Cardiac muscle cell (in vitro differentiated cells and primary cell): ENCODE results near the gene TIFAB. TPM values are rescaled to one million over a fixed set of nuclear protein-coding genes. Genes with fewer than 3 reads are reported as not detected.

Source experiments
- DNase-seq, 2 donors: peaks; one replicate each; pipeline versions ENCODE4 v3.0.0 to v3.0.0-alpha.2; 2010 to 2017; ENCODE audit warnings: low read depth in 1 of 2, low spot score in 1 of 2
- H3K27ac ChIP-seq: fragments of 200-600 bp; sonication (generic); 2 replicates; pipeline ENCODE4 v1.5.1; 2016
- H3K27me3 ChIP-seq: fragments of 200-600 bp; sonication (generic); 2 replicates; pipeline ENCODE4 v1.6.0; 2016; ENCODE audit warnings: control low read depth
- H3K36me3 ChIP-seq: fragments of 200-600 bp; sonication (generic); 2 replicates; pipeline ENCODE4 v1.5.1; 2016; ENCODE audit warnings: control low read depth
- H3K4me1 ChIP-seq: fragments of 200-600 bp; sonication (generic); 2 replicates; pipeline ENCODE4 v1.8.1; 2017; ENCODE audit warnings: low read depth, mild to moderate bottlenecking, mixed run types
- H3K4me3 ChIP-seq: fragments of 200-600 bp; sonication (generic); 2 replicates; pipeline ENCODE4 v1.5.1; 2016; ENCODE audit warnings: mild to moderate bottlenecking
- H3K9me3 ChIP-seq: fragments of 200-600 bp; sonication (generic); 2 replicates; pipeline ENCODE4 v1.5.1; 2017; ENCODE audit warnings: low read depth, mild to moderate bottlenecking, control low read depth
- CTCF ChIP-seq: IDR thresholded peaks from 2 replicates; pipeline ENCODE4 v1.5.1; 2012; ENCODE audit warnings: low read depth, mild to moderate bottlenecking, low read length
- polyA plus RNA-seq: library from polyadenylated mRNA; unstranded; fragments of >200 nt; fragmentation: Nextera tagmentation; extraction: Ambion mirVana; gene quantifications from 2 replicates; pipeline ENCODE4 v1.2.1, GENCODE V29; 2016
- total RNA-seq: library from RNA; depleted of rRNA; stranded (reverse); fragments of >200 nt; gene quantifications from 2 replicates; pipeline ENCODE4 v1.2.3, GENCODE V29; 2016

The TIFAB gene
- total and polyA plus RNA-seq, 2 experiments from 2014 or later, result not detected

GRCh38 chr5:135435467-135436330 lies 16.5 kb downstream of the TIFAB start:
- DNase-seq, result no peak
- Histone ChIP-seq H3K4me3 (no peak overlapping the region), H3K27me3 (no peaks in the 10 kb centered on the region), H3K9me3 (no peaks in the 10 kb centered on the region), H3K4me1 (no peaks in the 10 kb centered on the region), H3K27ac (no peak overlapping the region), H3K36me3 (no peaks in the 10 kb centered on the region)
- TF ChIP-seq CTCF, result no peak

DNA sequence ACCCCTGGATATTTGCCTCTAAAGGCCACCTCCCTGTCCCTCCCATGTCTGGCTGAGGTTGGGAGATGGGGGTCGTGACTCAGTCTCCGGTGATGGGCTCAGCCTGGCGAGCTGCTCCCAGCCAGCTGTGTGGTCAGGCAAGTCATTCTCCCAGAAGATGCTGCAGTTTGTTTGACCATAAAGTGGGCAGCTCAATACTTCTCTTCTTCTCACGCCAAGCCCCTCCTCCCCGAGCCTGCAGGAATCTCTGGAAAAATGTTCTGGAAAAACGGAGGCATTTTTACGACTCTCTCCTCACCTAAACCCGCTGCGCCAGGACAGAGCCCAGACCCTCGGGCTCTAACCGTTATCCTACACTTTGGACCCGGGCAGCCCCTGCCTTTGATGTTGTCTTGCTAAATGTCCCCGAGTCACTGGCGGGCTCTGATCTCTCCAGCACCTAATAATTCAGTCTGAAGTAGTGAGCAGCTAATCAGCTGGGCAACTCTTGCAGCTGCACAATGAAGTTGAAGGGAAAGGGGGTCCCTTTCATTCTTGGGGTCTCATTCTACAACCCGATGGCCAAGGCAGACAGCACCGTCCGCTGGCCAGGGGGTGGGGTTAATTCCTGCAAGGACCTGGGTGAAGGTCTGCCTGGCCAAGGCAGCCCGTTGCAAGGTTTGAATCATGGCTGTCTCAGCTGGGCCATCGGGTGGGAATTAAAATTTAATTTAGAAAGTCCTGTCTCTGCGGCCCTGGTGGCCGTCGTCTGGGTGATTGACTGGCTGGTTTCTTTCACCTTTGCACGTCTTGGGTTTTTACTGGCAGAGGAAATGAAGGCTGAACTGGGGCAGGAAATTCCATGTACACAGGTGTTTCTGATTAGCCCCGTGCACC lies 17.3 kb downstream of the TIFAB start:
- TF ChIP-seq CTCF, result no peak
- no peak for DNase-seq
- H3K9me3 ChIP-seq, result no peaks in the 10 kb centered on the region
- H3K27me3 ChIP-seq, result no peaks in the 10 kb centered on the region
- H3K27ac ChIP-seq, result no peak overlapping the region
- no peak overlapping the region for H3K4me3 ChIP-seq
- H3K36me3 ChIP-seq, result no peaks in the 10 kb centered on the region
- peaks cover 2% of the 10 kb centered on the region for H3K4me1 ChIP-seq

DNA sequence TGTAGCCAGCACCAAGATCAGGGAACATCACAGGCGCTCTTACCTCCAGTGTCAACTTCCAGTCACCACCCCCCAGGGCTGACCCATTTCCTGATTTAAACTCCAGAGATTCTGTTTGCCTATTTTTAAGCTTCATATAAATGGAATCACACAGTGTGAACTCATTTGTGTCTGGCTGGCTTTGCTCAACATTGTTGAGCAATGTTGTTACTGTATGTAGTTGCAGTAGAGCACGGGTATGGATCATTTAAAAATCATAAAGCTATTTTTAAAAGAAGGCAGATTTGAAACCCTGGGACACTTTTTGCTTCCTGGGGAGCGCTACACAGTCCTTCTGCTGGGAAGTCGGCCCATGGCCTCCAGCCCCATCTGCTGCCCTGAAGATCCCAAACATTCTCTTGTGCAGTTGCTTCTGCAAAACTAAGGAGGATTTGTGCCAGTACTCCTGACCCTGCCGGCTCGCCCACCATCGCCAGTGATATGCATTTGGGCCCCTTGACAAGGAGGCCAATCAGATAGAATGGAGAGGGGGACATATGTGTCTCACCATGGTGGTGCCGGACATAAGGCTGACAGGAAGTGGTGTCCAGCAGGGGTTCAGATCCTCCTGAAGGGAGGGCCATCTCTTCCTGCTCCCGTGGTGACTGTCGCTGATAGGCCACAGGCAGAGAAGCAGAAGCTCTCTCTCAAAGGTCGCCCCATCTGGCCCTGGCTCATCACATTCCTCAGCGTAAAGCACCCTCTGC lies 18.3 kb downstream of the TIFAB start:
- peak in 1 of 2 donors; percentile 55 for DNase-seq
- peaks cover 9% of the 10 kb centered on the region for H3K4me1 ChIP-seq

GRCh38 chr5:135432113-135432512 lies 20.0 kb downstream of the TIFAB start:
- DNase-seq, result no peak
- no peak for TF ChIP-seq CTCF
- Histone ChIP-seq H3K27ac (no peak overlapping the region), H3K4me1 (peaks cover 10% of the 10 kb centered on the region), H3K36me3 (no peaks in the 10 kb centered on the region), H3K9me3 (no peaks in the 10 kb centered on the region), H3K27me3 (no peaks in the 10 kb centered on the region), H3K4me3 (no peak overlapping the region)

More for the DNA sequence above, 18.3 kb downstream of the TIFAB start:
- H3K9me3 ChIP-seq, result no peaks in the 10 kb centered on the region
- no peak for TF ChIP-seq CTCF
- no peaks in the 10 kb centered on the region for H3K36me3 ChIP-seq
- H3K27ac ChIP-seq, result no peak overlapping the region
- H3K27me3 ChIP-seq, result no peaks in the 10 kb centered on the region
- H3K4me3 ChIP-seq, result no peak overlapping the region

- Histone ChIP-seq H3K4me3 (no peak overlapping the region), H3K36me3 (no peaks in the 10 kb centered on the region), H3K27me3 (no peaks in the 10 kb centered on the region), H3K9me3 (no peaks in the 10 kb centered on the region), H3K27ac (no peak overlapping the region), H3K4me1 (peaks cover 10% of the 10 kb centered on the region)
- no peak for TF ChIP-seq CTCF
- DNase-seq, result no peak
Measured at GRCh38 chr5:135430135-135430437, 22.1 kb downstream of the TIFAB start.
